HEK293 (cell line): ENCODE results near the gene SF3B4.

Source experiments
- CTCF ChIA-PET: fragments of 350-600 bp; formaldehyde crosslinking; extraction: SDS; loops from one replicate; lab custom pipeline; 2021; ENCODE audit warnings: antibody characterized with exemption; lab: Yijun Ruan, JAX
- POLR2A ChIA-PET: fragments of 300-600 bp; formaldehyde crosslinking; extraction: SDS; loops from one replicate; lab custom pipeline; 2020; ENCODE audit warnings: antibody characterized with exemption, inconsistent platforms; lab: Yijun Ruan, JAX
- H3K27ac ChIP-seq: fragments of 200-500 bp; sonication (Bioruptor generic); 2 replicates; pipeline ENCODE4 v1.5.1; 2014; ENCODE audit warnings: low read depth, low read length, control low read depth, inconsistent platforms; ENCODE audit errors: extremely low read depth
- H3K36me3 ChIP-seq, 2 experiments: fragments of 200-500 bp in 1 of 2; sonication (Bioruptor generic) in 1 of 2; 1 replicate in 1 of 2; 2 replicates in 1 of 2; pipeline ENCODE4 v1.5.1; 2014 to 2017; ENCODE audit warnings: inconsistent platforms in 2 of 2, low read length in 2 of 2; ENCODE audit not compliant: control insufficient read depth in 2 of 2, insufficient read depth in 1 of 2
- H3K4me1 ChIP-seq: fragments of 200-500 bp; sonication (Bioruptor generic); 2 replicates; pipeline ENCODE4 v1.5.1; 2014; ENCODE audit warnings: mild to moderate bottlenecking, low read length, inconsistent platforms; ENCODE audit not compliant: control insufficient read depth, insufficient read depth
- H3K4me3 ChIP-seq: 2 replicates; pipeline ENCODE4 v1.5.1; 2011; ENCODE audit warnings: low read depth, mild to moderate bottlenecking, control low read depth, low read length, moderate library complexity
- H3K9me3 ChIP-seq: fragments of 200-500 bp; sonication (Bioruptor generic); 2 replicates; pipeline ENCODE4 v1.5.1; 2014; ENCODE audit warnings: low read depth, low read length, inconsistent platforms; ENCODE audit not compliant: control insufficient read depth, insufficient read depth
- HIC1 ChIP-seq: fragments of 450-650 bp; formaldehyde crosslinking; IDR thresholded peaks from 2 replicates; pipeline ENCODE4 v1.5.1; 2016; ENCODE audit warnings: missing biosample characterization, missing genetic modification characterization
- KLF10 ChIP-seq: fragments of 450-650 bp; IDR thresholded peaks from 2 replicates; pipeline ENCODE4 v1.5.1; 2018; ENCODE audit warnings: missing biosample characterization, mild to moderate bottlenecking, missing genetic modification characterization
- KLF16 ChIP-seq: fragments of 450-650 bp; formaldehyde crosslinking; IDR thresholded peaks from 2 replicates; pipeline ENCODE4 v1.5.1; 2017; ENCODE audit warnings: missing biosample characterization, missing genetic modification characterization
- KLF17 ChIP-seq: fragments of 450-650 bp; formaldehyde crosslinking; IDR thresholded peaks from 2 replicates; pipeline ENCODE4 v1.5.1; 2016; ENCODE audit warnings: missing biosample characterization, missing genetic modification characterization
- KLF8 ChIP-seq: fragments of 450-650 bp; formaldehyde crosslinking; IDR thresholded peaks from 2 replicates; pipeline ENCODE4 v1.5.1; 2016; ENCODE audit warnings: missing biosample characterization, missing genetic modification characterization
- KLF9 ChIP-seq: fragments of 450-650 bp; formaldehyde crosslinking; IDR thresholded peaks from 2 replicates; pipeline ENCODE4 v1.5.1; 2016; ENCODE audit warnings: missing biosample characterization, missing genetic modification characterization, low read depth
- MEIS1 ChIP-seq: sonication (generic); formaldehyde crosslinking; IDR thresholded peaks from 2 replicates; pipeline ENCODE4 v1.8.1; 2022; ENCODE audit warnings: missing genetic modification reagents, mild to moderate bottlenecking, borderline replicate concordance
- SCRT2 ChIP-seq: fragments of 450-650 bp; formaldehyde crosslinking; IDR thresholded peaks from 2 replicates; pipeline ENCODE4 v1.5.1; 2016; ENCODE audit warnings: missing biosample characterization, missing genetic modification characterization
- SETDB1 ChIP-seq: IDR thresholded peaks from one replicate; pipeline ENCODE4 v1.6.1; 2017; ENCODE audit warnings: mild to moderate bottlenecking, low read length, moderate library complexity, mixed read lengths; ENCODE audit not compliant: insufficient read length
- SP3 ChIP-seq: fragments of 450-650 bp; formaldehyde crosslinking; IDR thresholded peaks from 2 replicates; pipeline ENCODE4 v1.5.1; 2016; ENCODE audit warnings: missing biosample characterization, missing genetic modification characterization
- YY2 ChIP-seq: fragments of 450-650 bp; formaldehyde crosslinking; IDR thresholded peaks from 2 replicates; pipeline ENCODE4 v1.5.1; 2016; ENCODE audit warnings: missing biosample characterization, missing genetic modification characterization
- ZBTB48 ChIP-seq: fragments of 450-650 bp; formaldehyde crosslinking; IDR thresholded peaks from 2 replicates; pipeline ENCODE4 v1.5.1; 2016; ENCODE audit warnings: missing biosample characterization, missing genetic modification characterization
- ZNF133 ChIP-seq: fragments of 450-650 bp; formaldehyde crosslinking; IDR thresholded peaks from 2 replicates; pipeline ENCODE4 v1.5.1; 2016; ENCODE audit warnings: missing biosample characterization, missing genetic modification characterization
- ZNF2 ChIP-seq: fragments of 450-650 bp; formaldehyde crosslinking; IDR thresholded peaks from 2 replicates; pipeline ENCODE4 v1.5.1; 2016; ENCODE audit warnings: missing biosample characterization, missing genetic modification characterization
- ZNF274 ChIP-seq, 2 experiments: fragments of 200-500 bp in 1 of 2; fragments of 450-650 bp in 1 of 2; sonication (Bioruptor generic) in 1 of 2; formaldehyde crosslinking in 1 of 2; IDR thresholded peaks; 2 replicates each; pipeline versions ENCODE4 v1.5.1 to v1.6.1; 2014 to 2016; ENCODE audit warnings: borderline replicate concordance in 1 of 2, inconsistent platforms in 1 of 2, low read length in 1 of 2, missing biosample characterization in 1 of 2, missing genetic modification characterization in 1 of 2
- ZNF335 ChIP-seq: fragments of 450-650 bp; formaldehyde crosslinking; conservative IDR thresholded peaks from 2 replicates; pipeline ENCODE4 v1.5.1; 2016; ENCODE audit warnings: missing biosample characterization, missing genetic modification characterization
- ZNF362 ChIP-seq: fragments of 450-650 bp; formaldehyde crosslinking; IDR thresholded peaks from 2 replicates; pipeline ENCODE4 v1.5.1; 2016; ENCODE audit warnings: missing biosample characterization, missing genetic modification characterization
- ZNF473 ChIP-seq: fragments of 450-650 bp; formaldehyde crosslinking; IDR thresholded peaks from 2 replicates; pipeline ENCODE4 v1.5.1; 2017; ENCODE audit warnings: missing biosample characterization, missing genetic modification characterization
- ZNF518A ChIP-seq: fragments of 450-650 bp; formaldehyde crosslinking; conservative IDR thresholded peaks from 2 replicates; pipeline ENCODE4 v1.5.1; 2016; ENCODE audit warnings: low read depth, missing biosample characterization, missing genetic modification characterization
- ZNF548 ChIP-seq: fragments of 450-650 bp; formaldehyde crosslinking; IDR thresholded peaks from 2 replicates; pipeline ENCODE4 v1.5.1; 2016; ENCODE audit warnings: missing biosample characterization, missing genetic modification characterization
- ZNF571 ChIP-seq: fragments of 450-650 bp; formaldehyde crosslinking; IDR thresholded peaks from 2 replicates; pipeline ENCODE4 v1.5.0; 2017; ENCODE audit warnings: missing biosample characterization, missing genetic modification characterization
- ZNF600 ChIP-seq: fragments of 450-650 bp; formaldehyde crosslinking; IDR thresholded peaks from 2 replicates; pipeline ENCODE4 v1.5.1; 2016; ENCODE audit warnings: missing biosample characterization, missing genetic modification characterization
- ZNF623 ChIP-seq: fragments of 450-650 bp; formaldehyde crosslinking; IDR thresholded peaks from 2 replicates; pipeline ENCODE4 v1.5.1; 2016; ENCODE audit warnings: missing biosample characterization, missing genetic modification characterization
- ZNF747 ChIP-seq: fragments of 450-650 bp; formaldehyde crosslinking; IDR thresholded peaks from 2 replicates; pipeline ENCODE4 v1.5.1; 2016; ENCODE audit warnings: missing biosample characterization, missing genetic modification characterization
- ZNF791 ChIP-seq: fragments of 450-650 bp; formaldehyde crosslinking; IDR thresholded peaks from 2 replicates; pipeline ENCODE4 v1.5.1; 2016; ENCODE audit warnings: missing biosample characterization, missing genetic modification characterization
- ZNF843 ChIP-seq: fragments of 450-650 bp; formaldehyde crosslinking; IDR thresholded peaks from 2 replicates; pipeline ENCODE4 v1.5.1; 2016; ENCODE audit warnings: missing biosample characterization, missing genetic modification characterization
- ZSCAN16 ChIP-seq: fragments of 450-650 bp; formaldehyde crosslinking; IDR thresholded peaks from 2 replicates; pipeline ENCODE4 v1.5.1; 2016; ENCODE audit warnings: missing biosample characterization, missing genetic modification characterization
- ZSCAN4 ChIP-seq: fragments of 450-650 bp; formaldehyde crosslinking; IDR thresholded peaks from 2 replicates; pipeline ENCODE4 v1.5.1; 2017; ENCODE audit warnings: missing biosample characterization, missing genetic modification characterization

SF3B4 gene

GRCh38 chr1:149888247-149888998, 39.2 kb downstream of the SF3B4 start:
- Histone ChIP-seq H3K36me3 (no peaks in the 10 kb centered on the region), H3K27ac (peak overlapping the region; percentile 72), H3K4me1 (0 out of 2 replicates have a peak, but pooled peaks cover 2% of the 10 kb centered on the region), H3K9me3 (no peaks in the 10 kb centered on the region), H3K4me3 (peak overlapping the region; percentile 64)
- POLR2A ChIA-PET, result interaction anchor here (0.6 to 4.0 kb wide), 21 partner anchors 10 to 476 kb away, joined by 3 to 48 read pairs (median 6); partner anchors contain the start of genes BOLA1, MTMR11, OTUD7B and RPRD2
- CTCF ChIA-PET, result interaction anchor here (0.6 to 2.4 kb wide), 12 partner anchors 14 to 299 kb away, joined by 3 to 14 read pairs (median 4); partner anchors contain the start of gene OTUD7B
- TF ChIP-seq ZNF518A (tag by site-specific recombination), result peak; percentile 12
- TF ChIP-seq KLF16 (tag by site-specific recombination), result no peak
- TF ChIP-seq HIC1, result no peak
- TF ChIP-seq ZNF747 (tag by site-specific recombination), result no peak
- no peak for TF ChIP-seq SETDB1
- no peak for TF ChIP-seq ZNF362 (tag by site-specific recombination)
- TF ChIP-seq ZSCAN4, result peak; percentile 28; the same call in 1 of the 2 replicates
- no peak for TF ChIP-seq YY2
- TF ChIP-seq ZNF843 (tag by site-specific recombination), result no peak
- TF ChIP-seq MEIS1 (CRISPR knock-in tag), result no peak
- no peak; the same call in 1 of the 2 replicates for TF ChIP-seq ZNF623 (tag by site-specific recombination)
- TF ChIP-seq ZNF571, result no peak
- TF ChIP-seq ZNF600 (tag by site-specific recombination), result peak; percentile 59; the same call in 1 of the 2 replicates
- TF ChIP-seq ZNF548, result no peak
- peak; percentile 69 for TF ChIP-seq KLF9 (tag by site-specific recombination)
- no peak for TF ChIP-seq ZNF274 (IDR thresholded peaks at IDR 0.05; ENCODE audit: low read length)
- no peak for TF ChIP-seq ZNF274 (tag by site-specific recombination; IDR thresholded peaks at IDR 0.05; ENCODE audit: borderline replicate concordance)
- TF ChIP-seq ZBTB48 (tag by site-specific recombination), result no peak
- no peak for TF ChIP-seq ZNF791 (tag by site-specific recombination)
- no peak; the same call in 1 of the 2 replicates for TF ChIP-seq ZNF2 (tag by site-specific recombination)
- peak; percentile 76 for TF ChIP-seq KLF8
- peak; percentile 68 for TF ChIP-seq KLF10
- TF ChIP-seq ZSCAN16 (tag by site-specific recombination), result no peak
- TF ChIP-seq ZNF335 (tag by site-specific recombination), result peak; percentile 88
- TF ChIP-seq ZNF133, result no peak
- TF ChIP-seq SCRT2 (tag by site-specific recombination), result no peak
- no peak for TF ChIP-seq SP3
- peak; percentile 60; the same call in 1 of the 2 replicates for TF ChIP-seq KLF17 (tag by site-specific recombination)
- TF ChIP-seq ZNF473 (tag by site-specific recombination), result no peak
